Nephron (organoid): ENCODE results near the gene APOL6.

Source experiments
- H3K27ac Mint-ChIP-seq, 3 experiments: 2 replicates each; pipeline ENCODE4 v1.8.0; 2020; ENCODE audit warnings: mixed read lengths in 3 of 3, mild to moderate bottlenecking in 2 of 3, moderate library complexity in 1 of 3
- H3K27me3 Mint-ChIP-seq: 2 replicates; pipeline ENCODE4 v1.8.0; 2021; ENCODE audit warnings: low read depth, mild to moderate bottlenecking, moderate library complexity, mixed read lengths
- H3K36me3 Mint-ChIP-seq: 2 replicates; pipeline ENCODE4 v1.8.0; 2020; ENCODE audit warnings: low read depth, mixed read lengths
- H3K4me1 Mint-ChIP-seq: 2 replicates; pipeline ENCODE4 v1.8.0; 2020; ENCODE audit warnings: mixed read lengths
- H3K4me3 Mint-ChIP-seq, 3 experiments: 2 replicates each; pipeline ENCODE4 v1.8.0; 2020; ENCODE audit warnings: mild to moderate bottlenecking in 3 of 3, mixed read lengths in 3 of 3, moderate library complexity in 2 of 3
- H3K9me3 Mint-ChIP-seq: 2 replicates; pipeline ENCODE4 v1.8.0; 2020; ENCODE audit warnings: mixed read lengths
- CTCF ChIP-seq, 3 experiments: fragments of 200-600 bp; sonication (generic); IDR thresholded peaks; one replicate each; pipeline ENCODE4 v1.5.0; 2021; ENCODE audit warnings: antibody characterized with exemption in 3 of 3; ENCODE audit not compliant: unreplicated experiment in 3 of 3

Gene APOL6

GRCh38 chr22:35648066-35649025 is at the start of gene APOL6:
Gene APOL6, plus strand, starts transcription at chr22:35648446. Its CDS starts 7,980 bp downstream, at chr22:35656426.
- Mint-ChIP-seq H3K4me3 (peak within 1 kb of the TSS; percentile 71 to 87 (median 84)), H3K27ac (peak within 1 kb of the TSS; percentile 53 to 87 (median 85))
- TF ChIP-seq CTCF (IDR thresholded peaks at IDR 0.05; ENCODE audit: unreplicated experiment in 3 of 3) = no peak

GRCh38 chr22:35599364-35599763 is 48.9 kb upstream of the APOL6 start:
- no peak for TF ChIP-seq CTCF (IDR thresholded peaks at IDR 0.05; ENCODE audit: unreplicated experiment in 3 of 3)
- Mint-ChIP-seq H3K9me3 (no peaks in the 10 kb centered on the region), H3K27me3 (peaks cover 3% of the 10 kb centered on the region), H3K4me1 (no peaks in the 10 kb centered on the region), H3K4me3 (no peak overlapping the region), H3K27ac (no peak overlapping the region), H3K36me3 (no peaks in the 10 kb centered on the region)

More at GRCh38 chr22:35648066-35649025, at the start of gene APOL6:
- H3K4me1 Mint-ChIP-seq = peaks cover 20% of the 10 kb centered on the region
- H3K27me3 Mint-ChIP-seq = no peaks in the 10 kb centered on the region
- H3K36me3 Mint-ChIP-seq = no peaks in the 10 kb centered on the region
- H3K9me3 Mint-ChIP-seq = peaks cover 5% of the 10 kb centered on the region

- Mint-ChIP-seq H3K4me3 (no peak overlapping the region), H3K36me3 (no peaks in the 10 kb centered on the region), H3K27ac (no peak overlapping the region), H3K9me3 (no peaks in the 10 kb centered on the region), H3K27me3 (peaks cover 2% of the 10 kb centered on the region), H3K4me1 (peaks cover 3% of the 10 kb centered on the region)
- no peak for TF ChIP-seq CTCF (IDR thresholded peaks at IDR 0.05; ENCODE audit: unreplicated experiment in 3 of 3)
Observed at GRCh38 chr22:35600476-35600875, 47.8 kb upstream of the APOL6 start.

- no peak for TF ChIP-seq CTCF (IDR thresholded peaks at IDR 0.05; ENCODE audit: unreplicated experiment in 3 of 3)
- H3K9me3 Mint-ChIP-seq = no peaks in the 10 kb centered on the region
Observed at GRCh38 chr22:35601013-35601580, 47.1 kb upstream of the APOL6 start.

GRCh38 chr22:35601743-35602615 is 46.3 kb upstream of the APOL6 start:
- H3K36me3 Mint-ChIP-seq = no peaks in the 10 kb centered on the region
- H3K9me3 Mint-ChIP-seq = no peaks in the 10 kb centered on the region
- H3K4me3 Mint-ChIP-seq = no peak overlapping the region
- H3K4me1 Mint-ChIP-seq = peaks cover 10% of the 10 kb centered on the region
- TF ChIP-seq CTCF (IDR thresholded peaks at IDR 0.05; ENCODE audit: unreplicated experiment in 3 of 3) = no peak
- H3K27me3 Mint-ChIP-seq = no peaks in the 10 kb centered on the region
- no peak overlapping the region for H3K27ac Mint-ChIP-seq

More at GRCh38 chr22:35601013-35601580, 47.1 kb upstream of the APOL6 start:
- peaks cover 7% of the 10 kb centered on the region for H3K4me1 Mint-ChIP-seq
- no peaks in the 10 kb centered on the region for H3K36me3 Mint-ChIP-seq
- H3K4me3 Mint-ChIP-seq = no peak overlapping the region
- no peak overlapping the region for H3K27ac Mint-ChIP-seq
- no peaks in the 10 kb centered on the region for H3K27me3 Mint-ChIP-seq
